Activated T-helper 1 cell treated with anti-CD3 and anti-CD28 coated beads, Interleukin-12 subunit alpha, Interleukin-12 subunit beta, Interleukin-2, Interleukin-4 antibody, amounts not matched to agents 30 ng/mL and 10 ng/mL and 1 ng/mL, durations not matched to agents 14 hours and 24 hours and 36 hours (primary cell): ENCODE measurements around the gene CCL19. TPM values are rescaled to one million over a fixed set of nuclear protein-coding genes. Genes with fewer than 3 reads are reported as not detected.
"Not testable (repeated sequence)": the region's sequence is repeated elsewhere in the genome, so short reads cannot be mapped to it uniquely, and the experiment has no call there.

Experiments
- DNase-seq: peaks from one replicate; pipeline ENCODE4 v3.0.0; 2021; ENCODE audit warnings: low spot score
- H3K27ac Mint-ChIP-seq: one replicate; pipeline ENCODE4 v1.8.0; 2021; ENCODE audit warnings: mild to moderate bottlenecking, mixed read lengths
- H3K27me3 Mint-ChIP-seq: one replicate; pipeline ENCODE4 v1.8.0; 2022; ENCODE audit warnings: mild to moderate bottlenecking, moderate library complexity, mixed read lengths; ENCODE audit not compliant: insufficient read depth
- H3K36me3 Mint-ChIP-seq: one replicate; pipeline ENCODE4 v1.8.0; 2021; ENCODE audit warnings: low read depth, mixed read lengths
- H3K4me1 Mint-ChIP-seq: one replicate; pipeline ENCODE4 v1.8.0; 2021; ENCODE audit warnings: low read depth, mixed read lengths
- H3K4me3 Mint-ChIP-seq: one replicate; pipeline ENCODE4 v1.8.0; 2021; ENCODE audit warnings: mild to moderate bottlenecking, moderate library complexity, mixed read lengths
- H3K9me3 Mint-ChIP-seq: one replicate; pipeline ENCODE4 v1.8.0; 2021; ENCODE audit warnings: mixed read lengths
- intact Hi-C: fragments of 100-400 bp; cut with micrococcal nuclease; formaldehyde crosslinking; loops from one replicate; pipeline ENCODE4 v1.15.1; 2024
- total RNA-seq: library from RNA; stranded (reverse); gene quantifications from 2 replicates; pipeline ENCODE4 v1.2.3, GENCODE V29; 2022

The CCL19 gene
- total RNA-seq = not detected in 2 replicates

DNA sequence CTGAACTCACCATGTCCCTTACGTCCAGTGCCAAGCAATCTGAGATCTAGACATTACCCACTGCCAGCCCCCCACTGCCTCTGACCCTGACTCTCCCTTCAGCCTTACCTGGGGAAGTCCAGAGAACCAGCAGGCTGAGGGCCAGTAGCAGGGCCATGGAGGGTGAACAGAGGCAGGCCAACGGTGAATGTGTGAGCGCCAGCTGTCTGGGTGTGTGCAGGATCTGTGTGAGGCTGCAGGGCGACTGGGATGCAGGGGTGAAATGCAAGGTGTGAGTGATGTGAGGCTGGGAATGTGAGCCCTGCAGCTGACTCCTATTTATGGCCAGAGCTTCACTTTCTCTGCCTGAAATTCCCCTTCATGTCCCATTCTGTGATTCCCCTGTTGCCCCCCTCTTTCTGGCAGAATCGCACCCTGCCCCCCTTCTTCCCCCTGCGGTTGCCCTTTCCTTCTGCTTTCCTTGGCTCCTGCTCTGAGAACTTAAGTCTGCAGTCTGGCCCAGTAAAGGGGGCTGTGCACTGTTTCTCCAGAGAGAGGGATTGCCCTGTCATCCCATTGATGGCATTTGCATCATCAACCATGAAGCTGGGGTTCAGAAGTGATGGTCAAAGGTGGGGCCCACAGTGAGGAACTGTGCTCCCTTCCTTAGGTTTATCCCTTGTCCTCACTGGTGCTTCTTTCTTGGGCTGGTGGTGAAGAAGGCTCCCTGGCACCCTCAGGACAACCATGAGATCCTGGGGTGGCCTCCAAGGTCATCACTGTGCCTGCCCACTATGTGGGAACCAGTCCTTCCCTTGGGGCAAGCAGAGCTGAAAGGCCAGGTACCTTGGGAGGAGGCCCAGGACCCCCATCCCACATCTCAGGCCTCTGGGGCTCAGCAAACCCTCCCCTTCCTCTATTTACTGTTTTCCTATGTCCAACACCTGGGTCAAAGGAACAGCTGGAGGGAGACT lies at the start of gene CCL19:
TSS of gene CCL19 (minus strand) at position 294 of the 953 bp plus-strand sequence. CDS start at position 157, 137 bp downstream.
- Mint-ChIP-seq H3K36me3 (no peaks in the 10 kb centered on the region), H3K27ac (no peak within 1 kb of the TSS), H3K4me3 (no peak within 1 kb of the TSS), H3K4me1 (peaks cover 4% of the 10 kb centered on the region), H3K27me3 (peaks cover 4% of the 10 kb centered on the region), H3K9me3 (no peaks in the 10 kb centered on the region)
- intact Hi-C loops = no loop called here
- no peak for DNase-seq

GRCh38 chr9:34740176-34740575 lies 49.1 kb upstream of the CCL19 start:
- H3K36me3 Mint-ChIP-seq, intact Hi-C loops, H3K27me3 Mint-ChIP-seq, H3K4me1 Mint-ChIP-seq, H3K9me3 Mint-ChIP-seq, DNase-seq, H3K27ac Mint-ChIP-seq, H3K4me3 Mint-ChIP-seq: not testable (repeated sequence)

- intact Hi-C loops = no loop called here
- Mint-ChIP-seq H3K4me1 (no peaks in the 10 kb centered on the region), H3K27ac (no peak overlapping the region), H3K27me3 (peaks cover 1% of the 10 kb centered on the region), H3K36me3 (no peaks in the 10 kb centered on the region), H3K9me3 (no peaks in the 10 kb centered on the region), H3K4me3 (no peak overlapping the region)
- DNase-seq = no peak
Measured at GRCh38 chr9:34737677-34738260, 46.7 kb upstream of the CCL19 start.

DNA sequence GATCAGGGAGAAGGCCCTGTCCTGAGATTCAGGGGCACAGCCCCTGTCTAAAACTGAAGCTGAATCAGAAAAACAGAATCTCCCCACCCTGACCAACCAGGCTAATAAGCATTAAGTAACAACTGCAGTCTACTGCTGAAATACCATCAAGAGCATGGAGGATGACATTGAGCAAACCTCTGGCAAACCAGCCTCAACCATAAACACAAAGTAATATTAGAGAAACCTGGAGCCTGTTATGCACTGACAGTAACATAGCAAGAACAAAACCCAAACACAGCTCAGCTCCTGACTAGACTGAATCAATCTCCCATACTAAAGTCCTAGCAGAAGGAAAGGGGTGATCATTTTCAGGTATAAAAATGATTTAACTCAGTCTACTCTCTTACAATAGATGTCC lies 43.6 kb upstream of the CCL19 start:
- intact Hi-C loops = no loop called here

GRCh38 chr9:34732886-34733285 lies 41.8 kb upstream of the CCL19 start:
- intact Hi-C loops = no loop called here
- Mint-ChIP-seq H3K9me3 (no peaks in the 10 kb centered on the region), H3K36me3 (no peaks in the 10 kb centered on the region), H3K27ac (no peak overlapping the region), H3K27me3 (no peaks in the 10 kb centered on the region), H3K4me3 (no peak overlapping the region), H3K4me1 (no peaks in the 10 kb centered on the region)
- no peak for DNase-seq

More for the DNA sequence above, 43.6 kb upstream of the CCL19 start:
- Mint-ChIP-seq H3K9me3 (no peaks in the 10 kb centered on the region), H3K27ac (no peak overlapping the region), H3K4me3 (no peak overlapping the region), H3K36me3 (no peaks in the 10 kb centered on the region), H3K27me3 (no peaks in the 10 kb centered on the region), H3K4me1 (no peaks in the 10 kb centered on the region)
- DNase-seq = no peak

- H3K27me3 Mint-ChIP-seq = no peaks in the 10 kb centered on the region
- intact Hi-C loops = no loop called here
- no peak for DNase-seq
- no peak overlapping the region for H3K27ac Mint-ChIP-seq
- no peak overlapping the region for H3K4me3 Mint-ChIP-seq
- H3K36me3 Mint-ChIP-seq = no peaks in the 10 kb centered on the region
- no peaks in the 10 kb centered on the region for H3K4me1 Mint-ChIP-seq
- H3K9me3 Mint-ChIP-seq = no peaks in the 10 kb centered on the region
Measured at GRCh38 chr9:34732478-34732877, 41.4 kb upstream of the CCL19 start.

DNA sequence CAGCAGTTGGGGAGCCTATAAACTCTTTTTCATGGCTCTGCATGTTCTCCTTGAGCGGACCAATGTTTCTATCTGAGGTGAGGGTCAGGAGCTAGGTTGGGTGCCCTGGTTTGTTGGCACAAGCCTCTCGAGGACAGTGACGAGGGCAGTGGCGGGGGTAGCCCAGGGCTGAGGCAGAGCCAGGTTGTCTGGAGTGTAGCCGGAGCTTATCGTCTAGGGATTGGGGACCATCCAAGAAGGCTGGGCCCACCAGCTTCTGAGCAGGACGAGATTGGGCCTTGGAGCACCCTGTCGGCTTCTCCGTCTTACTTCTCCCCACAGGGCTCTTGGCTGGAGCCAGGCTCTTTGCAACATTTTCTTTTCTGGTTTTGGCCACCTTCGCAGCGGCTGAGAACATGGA lies 32.1 kb upstream of the CCL19 start:
- Mint-ChIP-seq H3K9me3 (no peaks in the 10 kb centered on the region), H3K27ac (no peak overlapping the region), H3K36me3 (no peaks in the 10 kb centered on the region), H3K4me1 (no peaks in the 10 kb centered on the region), H3K4me3 (no peak overlapping the region), H3K27me3 (peaks cover 4% of the 10 kb centered on the region)
- no peak for DNase-seq
- intact Hi-C loops = no loop called here

GRCh38 chr9:34719769-34720025 lies 28.6 kb upstream of the CCL19 start:
- DNase-seq, H3K4me1 Mint-ChIP-seq, H3K4me3 Mint-ChIP-seq, H3K9me3 Mint-ChIP-seq, intact Hi-C loops, H3K27ac Mint-ChIP-seq, H3K27me3 Mint-ChIP-seq, H3K36me3 Mint-ChIP-seq: not testable (repeated sequence)

- DNase-seq = no peak
- no peaks in the 10 kb centered on the region for H3K4me1 Mint-ChIP-seq
- no peak overlapping the region for H3K27ac Mint-ChIP-seq
- H3K27me3 Mint-ChIP-seq = peaks cover 4% of the 10 kb centered on the region
- no peaks in the 10 kb centered on the region for H3K9me3 Mint-ChIP-seq
- H3K4me3 Mint-ChIP-seq = no peak overlapping the region
- intact Hi-C loops = no loop called here
- H3K36me3 Mint-ChIP-seq = no peaks in the 10 kb centered on the region
Measured at GRCh38 chr9:34719021-34719768, 28.1 kb upstream of the CCL19 start.

GRCh38 chr9:34717996-34718614 lies 27.0 kb upstream of the CCL19 start:
- no peak overlapping the region for H3K27ac Mint-ChIP-seq
- no peaks in the 10 kb centered on the region for H3K4me1 Mint-ChIP-seq
- H3K4me3 Mint-ChIP-seq = no peak overlapping the region
- H3K36me3 Mint-ChIP-seq = no peaks in the 10 kb centered on the region
- peaks cover 6% of the 10 kb centered on the region for H3K27me3 Mint-ChIP-seq
- DNase-seq = no peak
- no peaks in the 10 kb centered on the region for H3K9me3 Mint-ChIP-seq
- intact Hi-C loops = no loop called here

DNA sequence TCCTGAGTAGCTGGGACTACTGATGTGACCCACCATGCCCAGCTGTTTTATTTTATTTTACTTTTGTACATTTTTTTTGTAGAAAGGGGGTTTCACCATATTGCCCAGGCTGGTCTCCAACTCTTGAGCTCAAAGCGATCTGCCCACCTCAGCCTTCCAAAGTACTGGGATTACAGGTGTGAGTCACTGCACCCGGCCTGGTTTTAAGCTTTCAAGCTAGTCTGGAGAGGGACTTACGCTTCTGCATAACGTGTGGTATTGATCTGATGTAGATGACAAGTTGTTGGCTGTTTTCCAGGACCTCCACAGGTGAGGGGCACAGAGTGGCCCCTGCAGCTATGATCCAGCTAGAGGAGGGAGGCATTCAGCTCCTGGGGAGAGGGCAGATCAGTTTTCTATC lies 25.6 kb upstream of the CCL19 start:
- Mint-ChIP-seq H3K27ac (no peak overlapping the region), H3K36me3 (no peaks in the 10 kb centered on the region), H3K4me3 (no peak overlapping the region), H3K27me3 (peaks cover 15% of the 10 kb centered on the region), H3K9me3 (no peaks in the 10 kb centered on the region), H3K4me1 (no peaks in the 10 kb centered on the region)
- intact Hi-C loops = no loop called here
- no peak for DNase-seq

DNA sequence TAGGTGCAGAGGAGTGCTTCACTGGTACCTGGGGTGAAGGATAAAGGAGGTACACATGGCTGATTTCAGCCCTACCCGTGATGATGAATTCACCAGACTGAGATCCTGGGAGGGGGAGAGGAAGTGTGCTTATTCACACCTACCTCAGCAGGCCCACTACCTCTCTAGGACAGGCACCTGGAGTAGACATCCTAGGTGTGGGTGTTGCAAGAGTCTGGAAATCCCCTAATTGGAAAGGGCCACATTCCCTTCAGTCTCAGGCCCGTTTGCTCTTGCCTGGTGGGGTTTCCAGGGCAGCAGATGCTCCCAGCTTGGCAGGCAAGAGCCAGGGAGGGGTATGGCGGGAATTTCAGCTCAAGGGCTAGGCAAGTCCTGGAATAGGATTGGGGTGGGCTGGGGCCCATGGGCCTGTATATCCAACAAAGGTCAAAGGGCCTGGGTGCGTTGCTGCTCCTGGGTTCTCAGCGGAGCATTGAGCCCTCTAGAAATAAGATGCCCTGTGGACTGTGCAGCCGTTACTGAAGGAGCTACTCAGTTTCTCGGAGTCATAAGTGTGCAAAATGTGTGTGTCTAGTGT lies 24.7 kb upstream of the CCL19 start:
- intact Hi-C loops = no loop called here
- Mint-ChIP-seq H3K27ac (no peak overlapping the region), H3K36me3 (no peaks in the 10 kb centered on the region), H3K27me3 (peaks cover 11% of the 10 kb centered on the region), H3K9me3 (no peaks in the 10 kb centered on the region), H3K4me1 (no peaks in the 10 kb centered on the region), H3K4me3 (no peak overlapping the region)
- DNase-seq = no peak
